GM19193 (cell line): ENCODE data around the gene ARHGEF25.

Source experiments
- POLR2A ChIP-seq: IDR thresholded peaks from 4 replicates; pipeline ENCODE4 v1.6.1; 2011; ENCODE audit not compliant: insufficient read depth, insufficient read length; ENCODE audit errors: extremely low read depth

ARHGEF25 gene

DNA sequence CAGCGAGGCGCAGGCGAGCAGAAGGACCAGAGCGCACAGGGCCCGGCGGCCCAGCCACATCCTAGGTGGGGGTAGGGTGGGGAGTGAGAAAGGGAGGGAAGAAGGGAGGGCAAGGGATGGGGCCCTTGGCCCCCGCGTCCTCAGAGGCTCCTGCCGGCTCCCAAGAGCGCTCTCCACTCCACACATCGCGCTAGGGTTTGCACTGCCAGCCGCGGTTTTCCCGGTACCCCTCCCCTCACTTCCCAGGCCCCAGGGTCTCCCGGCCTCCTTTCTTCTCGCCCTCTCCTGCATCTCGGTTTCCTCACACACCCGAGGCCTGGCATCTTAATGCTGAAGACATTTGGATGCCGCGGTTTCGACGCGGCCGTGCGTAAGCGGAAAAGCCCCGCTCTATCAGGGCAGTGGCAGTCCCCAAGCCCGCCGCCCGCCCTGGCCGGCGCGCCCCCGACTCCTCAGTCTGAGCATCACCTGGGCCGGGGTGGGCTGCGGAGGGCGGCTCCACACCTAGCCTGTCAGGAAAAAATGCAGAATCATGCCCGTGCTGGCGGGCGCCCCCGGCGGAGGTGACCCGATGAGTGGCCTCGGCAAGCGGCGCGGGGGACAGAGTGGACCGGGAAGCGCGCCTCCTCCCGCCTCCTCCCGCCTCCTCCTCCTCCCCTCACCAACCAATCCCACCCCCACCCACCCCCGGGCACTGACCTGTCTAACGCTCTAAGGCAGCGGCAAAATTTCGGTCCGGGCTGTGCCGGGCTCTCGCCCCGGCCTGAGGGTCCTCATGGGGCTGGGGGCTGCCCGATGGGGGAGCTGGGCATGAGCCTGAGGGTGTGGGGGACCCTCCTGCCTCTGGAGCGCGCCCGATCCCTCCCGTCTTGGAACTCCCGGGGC, 21.1 kb downstream of the ARHGEF25 start:
- TF ChIP-seq POLR2A = no peak

DNA sequence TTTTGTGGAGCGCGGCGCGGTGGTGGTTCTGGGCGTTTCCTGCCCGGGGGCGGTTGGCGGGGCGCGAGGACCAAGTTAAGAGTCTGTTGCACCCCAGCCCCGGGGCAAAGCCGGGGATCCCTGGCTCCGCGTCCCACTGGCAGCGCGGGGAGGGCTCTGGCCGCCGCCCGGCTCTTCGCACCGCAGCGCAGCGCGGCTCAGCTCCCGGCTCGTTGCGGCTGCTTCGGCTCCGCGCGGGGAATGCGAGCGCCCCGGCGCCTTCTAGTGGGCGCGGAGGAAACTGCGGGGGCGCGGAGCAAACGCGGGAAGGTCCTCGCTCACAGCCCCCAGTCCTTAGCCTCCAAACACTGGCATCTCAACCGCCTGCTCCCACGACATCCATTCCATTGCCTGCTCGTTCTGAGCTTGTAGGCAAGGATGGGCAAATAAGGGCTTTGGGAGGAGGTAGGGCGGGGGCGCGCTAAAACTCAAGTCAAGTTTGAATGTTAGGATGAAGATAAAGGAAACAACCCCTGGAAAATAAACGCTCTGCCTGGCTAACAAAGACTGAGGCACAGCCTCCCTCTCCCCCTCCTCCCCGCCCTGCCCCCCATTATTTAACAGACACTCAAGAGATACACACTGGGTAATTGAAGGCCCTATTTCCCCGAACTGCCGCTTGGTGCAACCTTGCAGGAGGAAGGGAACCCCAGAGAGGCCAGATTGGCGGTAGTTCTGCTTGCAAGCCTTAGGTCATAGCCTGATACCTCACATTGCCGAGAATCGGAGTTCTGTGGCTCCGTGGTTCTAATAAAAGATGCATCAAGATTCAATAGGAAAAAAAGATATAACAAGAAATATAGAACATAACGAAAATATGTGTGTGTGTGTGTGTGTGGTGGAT, 22.0 kb downstream of the ARHGEF25 start, which contains the start of gene B4GALNT1:
Gene B4GALNT1, minus strand, starts transcription at position 244 of the 883 bp plus-strand sequence. CDS start 1,069 bp downstream, outside the sequence.
- no peak for TF ChIP-seq POLR2A

DNA sequence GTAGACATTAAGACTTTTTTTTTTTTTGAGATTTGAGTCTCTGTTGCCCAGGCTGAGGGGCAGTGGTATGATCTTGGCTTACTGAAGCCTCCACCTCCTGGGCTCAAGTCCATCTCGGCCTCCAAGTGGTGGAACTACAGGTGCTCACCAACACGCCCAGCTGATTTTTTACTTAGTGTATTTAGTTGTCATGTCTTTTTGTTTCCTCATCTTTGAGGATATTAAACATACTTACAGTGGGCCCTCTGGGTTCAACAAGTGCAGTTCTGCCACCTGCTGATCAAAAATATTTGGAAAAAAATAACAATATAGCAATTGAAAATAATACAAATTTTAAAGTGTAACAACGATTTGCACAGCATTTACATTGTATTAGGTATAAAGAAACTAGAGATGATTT, 26.1 kb downstream of the ARHGEF25 start:
- no peak for TF ChIP-seq POLR2A

DNA sequence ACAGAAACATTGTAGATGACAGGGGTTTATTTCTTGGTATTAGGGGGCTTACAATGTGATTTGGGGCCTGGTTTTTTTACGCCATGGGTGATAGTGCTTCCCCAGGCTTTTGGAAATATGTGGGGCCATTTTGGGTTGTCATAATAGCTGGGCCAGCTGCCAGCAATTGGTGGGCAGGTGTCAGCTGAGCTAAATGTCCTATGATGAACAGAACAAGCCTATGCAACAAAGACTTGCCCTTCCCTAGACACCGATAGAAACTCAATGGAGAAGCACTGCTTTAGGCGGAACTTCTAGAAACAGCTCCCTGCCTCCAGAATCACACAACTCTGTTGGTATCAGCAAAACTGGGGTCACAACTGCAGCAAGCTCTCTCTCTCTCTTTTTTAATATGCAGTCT, 26.9 kb downstream of the ARHGEF25 start:
- TF ChIP-seq POLR2A = no peak

DNA sequence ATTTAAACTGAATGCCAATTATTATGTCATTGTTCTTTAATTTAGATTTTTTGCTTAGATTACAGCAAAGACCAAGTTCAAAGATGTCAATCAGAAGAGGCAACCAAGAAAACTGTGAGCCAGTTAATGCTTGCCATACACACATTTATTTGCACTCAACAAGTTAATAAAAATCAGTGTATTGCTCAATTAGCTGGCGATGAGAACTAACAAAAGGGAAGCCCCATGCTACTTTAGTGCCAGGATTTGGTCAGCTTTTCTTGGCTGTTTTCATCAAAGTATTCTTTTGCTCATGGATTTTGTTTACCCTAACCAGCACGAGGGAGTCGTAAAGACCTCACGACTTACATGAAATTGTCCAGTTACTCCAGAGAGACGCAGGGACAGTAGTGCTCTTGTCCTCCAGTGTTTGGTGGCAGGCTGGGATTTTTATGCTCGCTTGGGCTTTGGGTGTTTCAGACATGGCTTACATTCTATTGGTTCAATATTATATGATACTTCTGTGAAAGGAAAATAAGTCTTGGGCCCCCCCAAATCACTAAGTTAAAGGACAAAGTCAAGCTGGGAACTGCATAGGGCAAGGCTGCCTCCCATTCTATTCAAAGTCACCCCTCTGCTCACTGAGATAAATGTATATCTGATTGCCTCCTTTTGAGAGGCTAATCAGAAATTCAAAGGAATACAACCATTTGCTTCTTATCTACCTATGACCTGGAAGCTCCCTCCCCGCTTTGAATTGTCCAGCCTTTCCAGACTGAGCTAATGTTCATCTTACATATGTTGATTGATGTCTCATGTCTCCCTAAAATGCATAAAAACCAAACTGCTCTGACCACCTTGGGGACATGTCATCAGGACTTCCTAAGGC, 29.2 kb downstream of the ARHGEF25 start:
- TF ChIP-seq POLR2A = no peak

DNA sequence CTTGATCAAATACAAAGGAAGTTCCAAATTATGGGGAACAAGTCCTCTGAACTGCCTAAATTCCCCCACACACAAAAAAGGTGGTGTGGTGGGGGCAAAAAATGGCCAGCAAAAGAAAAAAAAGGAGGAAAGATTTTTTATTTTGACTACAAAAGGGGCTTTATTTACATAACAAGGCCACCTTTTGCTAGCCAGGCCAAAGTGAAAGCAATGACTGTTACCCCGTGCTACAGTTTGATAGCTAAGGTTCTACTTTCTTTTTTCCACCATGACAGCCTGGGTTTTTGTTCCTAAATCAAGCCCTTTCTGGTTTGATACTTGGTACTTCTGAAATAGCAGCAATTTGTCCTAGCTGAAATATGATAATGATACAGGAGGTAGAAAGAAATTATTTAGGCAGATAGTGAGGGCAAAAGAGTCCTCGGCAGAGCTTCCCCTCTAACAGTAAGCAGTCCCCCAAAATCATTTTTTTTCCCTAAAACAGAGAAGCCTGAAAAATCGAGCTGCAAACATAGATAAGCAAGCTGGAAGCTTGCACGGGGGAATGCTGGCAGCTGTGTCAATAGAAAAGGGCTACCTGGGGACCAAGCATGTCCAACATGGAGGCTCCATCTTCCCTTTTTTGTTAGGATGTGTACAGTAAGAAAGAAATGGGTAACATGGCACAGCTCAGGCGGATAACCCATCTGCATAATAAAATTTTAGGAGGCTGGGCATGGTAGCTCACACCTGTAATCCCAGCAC, 30.6 kb downstream of the ARHGEF25 start:
- TF ChIP-seq POLR2A = no peak

DNA sequence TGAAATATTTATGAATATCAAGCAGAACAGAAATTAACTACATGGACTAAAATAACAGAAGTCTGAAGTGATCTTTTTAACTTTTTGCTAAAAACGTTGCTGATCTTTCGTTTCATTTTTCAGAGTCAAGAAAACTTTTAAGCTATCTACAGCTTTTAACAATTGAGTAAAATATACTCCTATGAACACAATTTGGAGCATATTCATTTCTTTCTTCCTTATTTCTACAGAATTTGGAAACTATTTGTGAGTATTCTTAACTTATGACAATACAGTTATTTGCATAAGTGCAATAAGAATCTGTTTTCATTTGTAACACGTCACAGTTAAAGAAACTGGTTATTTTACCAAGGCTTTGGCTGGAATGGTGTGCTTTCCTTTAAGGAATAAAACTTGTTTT, 42.8 kb downstream of the ARHGEF25 start:
- no peak for TF ChIP-seq POLR2A

DNA sequence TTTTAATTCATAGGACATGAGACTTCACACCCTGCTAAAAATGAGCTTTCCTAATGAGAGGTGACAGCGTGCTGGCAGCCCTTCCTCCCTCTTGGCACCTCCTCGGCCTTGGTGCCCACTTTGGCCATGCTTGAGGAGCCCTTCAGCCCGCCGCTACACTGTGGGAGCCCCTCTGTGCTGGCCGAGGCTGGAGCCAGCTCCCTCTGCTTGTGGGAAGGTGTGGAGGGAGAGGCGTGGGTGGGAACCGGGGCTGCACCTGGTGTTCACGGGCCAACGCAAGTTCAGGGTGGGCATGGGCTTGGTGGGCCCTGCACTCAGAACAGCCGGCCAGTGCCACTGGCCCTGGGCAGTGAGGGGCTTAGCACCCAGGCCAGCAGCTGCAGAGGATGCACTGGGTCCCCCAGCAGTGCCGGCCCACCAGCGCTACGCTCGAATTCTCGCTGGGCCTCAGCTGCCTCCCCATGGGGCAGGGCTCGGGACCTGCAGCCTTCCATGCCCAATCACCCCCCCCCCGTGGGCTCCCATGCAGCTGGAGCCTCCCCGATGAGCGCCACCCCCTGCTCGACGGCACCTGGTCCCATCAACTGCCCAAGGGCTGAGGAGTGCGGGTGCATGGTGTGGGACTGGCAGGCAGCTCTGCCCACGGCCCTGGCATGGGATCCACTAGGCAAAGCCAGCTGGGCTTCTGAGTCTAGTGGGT, 44.5 kb downstream of the ARHGEF25 start:
- no peak for TF ChIP-seq POLR2A

DNA sequence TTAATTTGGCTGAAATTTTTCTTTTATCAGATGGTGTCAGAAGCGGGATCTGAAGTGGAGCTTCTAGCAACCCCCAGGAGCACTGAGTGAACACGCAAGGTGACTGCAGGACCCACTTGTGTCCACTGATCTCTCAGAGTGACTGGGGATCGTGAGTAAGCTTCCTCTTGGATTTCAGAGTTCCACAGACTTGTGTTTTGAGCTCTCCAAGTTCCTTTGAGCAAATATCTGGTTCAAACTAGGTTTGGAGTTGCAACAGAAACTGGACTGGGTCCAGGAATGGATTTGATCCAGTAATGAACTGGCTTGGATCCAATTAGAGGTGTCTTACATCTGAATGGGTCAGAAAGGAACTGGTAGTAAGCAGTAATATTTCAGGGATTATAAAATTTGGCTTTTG, 46.5 kb downstream of the ARHGEF25 start:
- no peak for TF ChIP-seq POLR2A

DNA sequence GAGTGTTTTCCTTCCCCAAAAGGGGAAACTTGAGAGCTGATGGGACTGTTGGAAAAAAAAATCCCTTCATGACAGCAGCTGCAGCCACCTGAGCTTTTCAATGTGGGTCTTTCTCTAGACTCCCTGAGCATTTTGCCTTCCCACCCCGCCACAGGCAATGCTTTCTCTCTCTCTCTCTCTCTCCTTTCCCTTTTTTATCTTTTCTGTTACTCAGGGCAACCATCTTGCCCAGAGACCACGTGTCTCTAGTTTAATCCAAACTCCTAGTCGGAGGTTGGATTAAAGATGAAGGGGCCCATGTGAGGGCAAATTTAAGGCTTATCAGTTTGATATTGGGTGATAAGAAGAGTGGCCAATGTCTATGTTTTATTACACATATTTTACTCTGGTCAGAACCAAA, 47.7 kb downstream of the ARHGEF25 start:
- no peak for TF ChIP-seq POLR2A

DNA sequence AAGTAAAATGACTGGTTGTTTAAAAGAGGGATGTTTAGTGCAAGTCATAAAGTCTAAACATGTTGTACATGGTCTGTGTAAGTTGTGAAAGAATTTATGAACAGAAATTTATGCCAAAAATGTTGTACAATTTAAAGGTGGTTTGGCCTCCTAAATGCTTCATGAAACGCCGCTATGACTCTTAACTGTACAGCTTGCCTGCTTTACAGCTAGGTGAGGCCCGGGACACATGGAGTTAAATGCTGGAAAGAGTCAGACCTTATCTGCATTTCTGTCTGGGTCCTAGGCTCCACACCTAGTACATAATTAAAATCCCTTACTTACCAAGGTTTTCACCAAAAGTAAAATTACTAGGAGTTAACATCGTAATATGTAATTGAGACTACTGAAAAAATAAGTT, 50.1 kb downstream of the ARHGEF25 start:
- TF ChIP-seq POLR2A = no peak
